Body of pancreas (tissue), 4 donors: ENCODE results near the gene KDELR1.

ENCODE experiments used
- CTCF ChIP-seq, 7 experiments: fragments of 450-650 bp in 4 of 7; fragments of 200-600 bp in 3 of 7; sonication (generic) in 3 of 7; IDR thresholded peaks; one replicate each; pipeline ENCODE4 v1.5.1; 2016 to 2019; ENCODE audit warnings: antibody characterized with exemption in 7 of 7
- POLR2A ChIP-seq, 3 donors: fragments of 450-650 bp; IDR thresholded peaks; one replicate each; pipeline ENCODE4 v1.6.1; 2016; ENCODE audit warnings: antibody characterized with exemption in 3 of 3, mild to moderate bottlenecking in 2 of 3

- TF ChIP-seq CTCF (IDR thresholded peaks at IDR 0.05), result no peak
- no peak for TF ChIP-seq POLR2A (IDR thresholded peaks at IDR 0.05)
Observed at GRCh38 chr19:48372904-48373303, 18.4 kb downstream of the KDELR1 start.
